Umbilical cord (tissue), 2 donors: Measurements from ENCODE around the gene COPE. TPM values are rescaled to one million over a fixed set of nuclear protein-coding genes. Genes with fewer than 3 reads are reported as not detected.

ENCODE experiments used
- DNase-seq: peaks from one replicate; pipeline ENCODE4 v3.0.0-alpha.2; 2015; ENCODE audit warnings: low spot score
- total RNA-seq: library from RNA; depleted of rRNA; stranded (reverse); fragments of >200 nt; gene quantifications from one replicate; pipeline ENCODE4 v1.2.3, GENCODE V29; 2014; ENCODE audit warnings: low replicate concordance; ENCODE audit not compliant: insufficient read depth

COPE gene
- total RNA-seq, 1 donor from 2014 or later, result 77.0 TPM

GRCh38 chr19:18868380-18869022, 50.7 kb downstream of the COPE start:
- DNase-seq, result no peak

- no peak for DNase-seq
Observed at GRCh38 chr19:18867751-18868150, 51.4 kb downstream of the COPE start.

- no peak for DNase-seq
Observed at GRCh38 chr19:18867199-18867598, 52.0 kb downstream of the COPE start.

GRCh38 chr19:18866800-18867123, 52.4 kb downstream of the COPE start:
- no peak for DNase-seq

GRCh38 chr19:18865973-18866799, 53.0 kb downstream of the COPE start:
- DNase-seq, result peak; percentile 42

GRCh38 chr19:18865106-18865972, 53.8 kb downstream of the COPE start:
- DNase-seq, result no peak

GRCh38 chr19:18863843-18864362, 55.3 kb downstream of the COPE start:
- no peak for DNase-seq

GRCh38 chr19:18862976-18863842, 56.0 kb downstream of the COPE start:
- DNase-seq, result no peak

GRCh38 chr19:18861917-18862316, 57.3 kb downstream of the COPE start:
- DNase-seq, result no peak

GRCh38 chr19:18861235-18861634, 58.0 kb downstream of the COPE start:
- DNase-seq, result no peak

- no peak for DNase-seq
Observed at GRCh38 chr19:18860725-18861124, 58.5 kb downstream of the COPE start.

GRCh38 chr19:18860302-18860700, 58.9 kb downstream of the COPE start:
- no peak for DNase-seq

- DNase-seq, result peak; percentile 13
Observed at GRCh38 chr19:18859676-18860301, 59.4 kb downstream of the COPE start.

- no peak for DNase-seq
Observed at GRCh38 chr19:18858906-18859646, 60.1 kb downstream of the COPE start.

GRCh38 chr19:18857223-18857622, 62.0 kb downstream of the COPE start:
- no peak for DNase-seq

GRCh38 chr19:18856385-18857126, 62.6 kb downstream of the COPE start:
- DNase-seq, result peak; percentile 44

GRCh38 chr19:18855647-18856384, 63.4 kb downstream of the COPE start:
- no peak for DNase-seq

GRCh38 chr19:18854982-18855381, 64.2 kb downstream of the COPE start:
- DNase-seq, result no peak
